IPS-18a (cell line): ENCODE results near the gene MTNR1A.
A peak's percentile ranks its signal among the peaks of the same experiment; 100 is the strongest.

Experiments
- H3K27ac ChIP-seq: one replicate; pipeline ENCODE4 v1.5.1; 2013; ENCODE audit warnings: low read length
- H3K27me3 ChIP-seq: one replicate; pipeline ENCODE4 v1.6.1; 2013; ENCODE audit warnings: mild to moderate bottlenecking, low read length; ENCODE audit not compliant: control insufficient read depth, insufficient read depth
- H3K36me3 ChIP-seq: one replicate; pipeline ENCODE4 v1.6.1; 2013; ENCODE audit warnings: low read depth, low read length; ENCODE audit not compliant: control insufficient read depth
- H3K4me1 ChIP-seq: one replicate; pipeline ENCODE4 v1.6.1; 2013; ENCODE audit warnings: low read depth, low read length; ENCODE audit not compliant: control insufficient read depth
- H3K4me3 ChIP-seq: one replicate; pipeline ENCODE4 v1.5.1; 2013; ENCODE audit warnings: low read length
- H3K9ac ChIP-seq: one replicate; pipeline ENCODE4 v1.6.1; 2013; ENCODE audit warnings: mild to moderate bottlenecking, low read length, moderate library complexity
- H3K9me3 ChIP-seq: one replicate; pipeline ENCODE4 v1.6.1; 2013; ENCODE audit warnings: low read depth, low read length; ENCODE audit not compliant: control insufficient read depth

Gene MTNR1A

DNA sequence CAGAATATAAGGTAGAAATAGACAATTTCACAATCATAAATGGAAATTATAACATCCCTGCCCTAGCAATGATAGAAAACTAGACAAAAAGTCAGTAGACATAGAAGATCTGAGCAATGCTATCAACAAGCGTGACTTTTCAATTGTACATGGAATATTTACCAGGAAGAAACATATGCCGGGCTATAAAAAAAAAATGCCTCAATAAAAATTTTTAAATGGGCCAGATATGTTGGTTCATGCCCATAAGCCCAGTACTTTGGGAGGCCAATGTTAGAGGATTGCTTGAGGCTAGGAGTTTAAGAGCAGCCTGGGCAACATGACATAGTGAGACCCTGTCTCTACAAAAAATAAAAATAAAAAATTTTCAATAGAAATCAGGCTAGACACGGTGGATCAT, 5.3 kb upstream of the MTNR1A start:
- H3K27ac ChIP-seq, result no peak overlapping the region
- H3K27me3 ChIP-seq, result peaks cover 5% of the 10 kb centered on the region
- no peak overlapping the region for H3K9ac ChIP-seq
- no peaks in the 10 kb centered on the region for H3K9me3 ChIP-seq
- H3K36me3 ChIP-seq, result no peaks in the 10 kb centered on the region
- no peaks in the 10 kb centered on the region for H3K4me1 ChIP-seq
- H3K4me3 ChIP-seq, result no peak overlapping the region

GRCh38 chr4:186557486-186557885, 2.1 kb upstream of the MTNR1A start:
- no peaks in the 10 kb centered on the region for H3K36me3 ChIP-seq
- peaks cover 9% of the 10 kb centered on the region for H3K4me1 ChIP-seq
- H3K27ac ChIP-seq, result no peak overlapping the region
- H3K27me3 ChIP-seq, result peaks cover 19% of the 10 kb centered on the region
- H3K4me3 ChIP-seq, result no peak overlapping the region
- H3K9me3 ChIP-seq, result no peaks in the 10 kb centered on the region
- H3K9ac ChIP-seq, result no peak overlapping the region

GRCh38 chr4:186557061-186557460, 1.7 kb upstream of the MTNR1A start:
- no peak overlapping the region for H3K4me3 ChIP-seq
- H3K9ac ChIP-seq, result no peak overlapping the region
- no peaks in the 10 kb centered on the region for H3K9me3 ChIP-seq
- H3K27ac ChIP-seq, result no peak overlapping the region
- peaks cover 9% of the 10 kb centered on the region for H3K4me1 ChIP-seq
- H3K27me3 ChIP-seq, result peaks cover 19% of the 10 kb centered on the region
- H3K36me3 ChIP-seq, result no peaks in the 10 kb centered on the region

GRCh38 chr4:186554539-186554913, 841 bp downstream of the MTNR1A start:
- peaks cover 19% of the 10 kb centered on the region for H3K27me3 ChIP-seq
- H3K9ac ChIP-seq, result peak overlapping the region; percentile 4
- no peak overlapping the region for H3K27ac ChIP-seq
- peaks cover 9% of the 10 kb centered on the region for H3K4me1 ChIP-seq
- no peaks in the 10 kb centered on the region for H3K36me3 ChIP-seq
- H3K4me3 ChIP-seq, result peak overlapping the region; percentile 74
- no peaks in the 10 kb centered on the region for H3K9me3 ChIP-seq

- Histone ChIP-seq H3K27ac (no peak overlapping the region), H3K9ac (no peak overlapping the region), H3K36me3 (no peaks in the 10 kb centered on the region), H3K4me3 (no peak overlapping the region), H3K27me3 (peaks cover 19% of the 10 kb centered on the region), H3K9me3 (no peaks in the 10 kb centered on the region), H3K4me1 (peaks cover 9% of the 10 kb centered on the region)
Observed at GRCh38 chr4:186553717-186554116, 1.6 kb downstream of the MTNR1A start.

GRCh38 chr4:186551849-186552248, 3.5 kb downstream of the MTNR1A start:
- Histone ChIP-seq H3K36me3 (no peaks in the 10 kb centered on the region), H3K4me1 (peaks cover 9% of the 10 kb centered on the region), H3K4me3 (no peak overlapping the region), H3K9me3 (no peaks in the 10 kb centered on the region), H3K27ac (no peak overlapping the region), H3K9ac (no peak overlapping the region), H3K27me3 (peaks cover 19% of the 10 kb centered on the region)

- Histone ChIP-seq H3K4me3 (no peak overlapping the region), H3K9me3 (no peaks in the 10 kb centered on the region), H3K9ac (no peak overlapping the region), H3K27me3 (no peaks in the 10 kb centered on the region), H3K27ac (no peak overlapping the region), H3K4me1 (no peaks in the 10 kb centered on the region), H3K36me3 (no peaks in the 10 kb centered on the region)
Observed at GRCh38 chr4:186545436-186545835, 9.9 kb downstream of the MTNR1A start.

DNA sequence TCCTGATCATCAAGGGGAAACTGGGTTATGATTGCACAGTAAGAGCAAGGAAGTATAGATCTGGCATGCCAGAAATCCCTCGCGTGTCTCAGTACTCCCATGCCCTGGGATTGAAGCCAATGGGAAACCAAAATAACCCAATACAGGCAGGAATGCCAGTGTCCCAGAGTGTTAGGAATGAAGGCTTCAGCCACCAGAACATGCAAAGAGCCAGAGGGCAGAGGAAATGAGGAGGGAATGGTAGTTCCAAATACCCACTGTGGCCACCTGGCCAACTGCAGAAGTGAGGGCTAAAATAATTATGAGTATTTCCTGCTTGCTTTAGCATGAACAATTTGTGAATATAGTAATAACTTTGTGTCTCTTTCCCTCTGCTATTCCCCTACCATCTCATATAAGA, 12.2 kb downstream of the MTNR1A start:
- Histone ChIP-seq H3K9ac (no peak overlapping the region), H3K4me1 (no peaks in the 10 kb centered on the region), H3K9me3 (no peaks in the 10 kb centered on the region), H3K27me3 (no peaks in the 10 kb centered on the region), H3K36me3 (no peaks in the 10 kb centered on the region), H3K27ac (no peak overlapping the region), H3K4me3 (no peak overlapping the region)

GRCh38 chr4:186541801-186542200, 13.6 kb downstream of the MTNR1A start:
- Histone ChIP-seq H3K4me3 (no peak overlapping the region), H3K27ac (no peak overlapping the region), H3K27me3 (no peaks in the 10 kb centered on the region), H3K4me1 (no peaks in the 10 kb centered on the region), H3K36me3 (no peaks in the 10 kb centered on the region), H3K9me3 (no peaks in the 10 kb centered on the region), H3K9ac (no peak overlapping the region)

DNA sequence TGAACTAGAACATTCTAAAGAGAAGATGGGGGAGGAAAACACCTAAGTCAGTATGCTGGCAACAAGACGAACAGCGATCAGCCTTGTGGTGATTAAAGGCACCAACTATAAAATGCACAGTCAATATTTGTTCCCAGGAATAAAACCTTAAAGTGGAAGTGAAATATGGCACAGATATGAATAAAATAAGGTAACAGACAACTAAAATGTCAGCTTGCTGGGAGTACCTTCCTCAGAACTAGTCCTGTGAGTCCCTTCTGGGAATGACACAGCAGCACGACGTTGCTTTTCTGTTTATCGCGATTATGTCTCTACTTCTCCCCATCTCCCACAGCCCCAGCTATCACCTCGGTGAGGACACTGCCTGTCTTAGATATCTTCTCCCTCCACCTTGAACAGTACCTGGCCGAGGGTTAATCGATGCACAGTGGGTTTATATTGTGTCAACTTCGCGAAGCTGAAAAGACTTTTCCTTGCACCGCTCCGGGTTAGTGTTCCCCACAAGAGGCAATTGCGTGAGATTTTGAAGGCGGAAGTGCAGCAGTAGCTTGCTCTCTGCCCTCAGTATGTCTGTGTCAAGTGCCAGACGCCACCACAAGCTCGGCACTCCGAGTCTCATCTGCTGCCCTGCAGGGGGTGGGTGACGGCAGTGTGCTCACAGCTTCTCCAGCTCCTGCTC, 17.4 kb downstream of the MTNR1A start:
- Histone ChIP-seq H3K9me3 (no peaks in the 10 kb centered on the region), H3K9ac (no peak overlapping the region), H3K4me1 (no peaks in the 10 kb centered on the region), H3K27me3 (no peaks in the 10 kb centered on the region), H3K27ac (no peak overlapping the region), H3K4me3 (no peak overlapping the region), H3K36me3 (no peaks in the 10 kb centered on the region)

- Histone ChIP-seq H3K9ac (no peak overlapping the region), H3K9me3 (no peaks in the 10 kb centered on the region), H3K4me3 (no peak overlapping the region), H3K27ac (no peak overlapping the region), H3K27me3 (no peaks in the 10 kb centered on the region), H3K4me1 (no peaks in the 10 kb centered on the region), H3K36me3 (no peaks in the 10 kb centered on the region)
Observed at GRCh38 chr4:186536285-186536684, 19.1 kb downstream of the MTNR1A start.

DNA sequence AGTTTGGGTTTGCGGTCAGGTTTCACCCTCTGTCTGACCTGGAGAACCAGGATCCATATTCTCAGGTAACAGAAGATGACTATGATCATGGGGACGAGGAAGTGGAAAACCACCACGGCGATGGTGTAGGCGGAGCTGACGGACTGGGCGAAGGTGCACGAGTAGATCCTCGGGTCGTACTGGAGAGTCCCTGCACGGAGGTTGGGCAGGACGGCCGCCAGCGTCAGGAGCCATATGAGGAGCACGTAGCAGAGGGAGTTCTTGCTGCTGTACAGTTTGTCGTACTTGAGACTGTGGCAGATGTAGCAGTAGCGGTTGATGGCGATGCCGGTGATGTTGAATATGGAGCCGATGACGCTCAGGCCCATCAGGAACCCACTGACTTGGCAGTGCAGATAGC, 21.3 kb downstream of the MTNR1A start:
- Histone ChIP-seq H3K9me3 (no peaks in the 10 kb centered on the region), H3K27me3 (no peaks in the 10 kb centered on the region), H3K4me1 (no peaks in the 10 kb centered on the region), H3K27ac (no peak overlapping the region), H3K36me3 (no peaks in the 10 kb centered on the region), H3K9ac (no peak overlapping the region), H3K4me3 (no peak overlapping the region)
